Activated naive CD8-positive, alpha-beta T cell treated with anti-CD3 and anti-CD28 coated beads for 36 hours (primary cell): Measurements from ENCODE around the gene OR56B4. TPM values are rescaled to one million over a fixed set of nuclear protein-coding genes. Genes with fewer than 3 reads are reported as not detected.
"Not testable (repeated sequence)": the region's sequence is repeated elsewhere in the genome, so short reads cannot be mapped to it uniquely, and the experiment has no call there.

ENCODE experiments used
- DNase-seq: peaks from one replicate; pipeline ENCODE4 v3.0.0; 2021
- H3K27ac Mint-ChIP-seq: one replicate; pipeline ENCODE4 v1.8.0; 2022; ENCODE audit warnings: mild to moderate bottlenecking, moderate library complexity, mixed read lengths
- H3K27me3 Mint-ChIP-seq: one replicate; pipeline ENCODE4 v1.8.0; 2022; ENCODE audit warnings: mild to moderate bottlenecking, mixed read lengths
- H3K36me3 Mint-ChIP-seq: one replicate; pipeline ENCODE4 v1.8.0; 2021; ENCODE audit warnings: mild to moderate bottlenecking, mixed read lengths
- H3K4me1 Mint-ChIP-seq: one replicate; pipeline ENCODE4 v1.8.0; 2021; ENCODE audit warnings: mixed read lengths
- H3K4me3 Mint-ChIP-seq: one replicate; pipeline ENCODE4 v1.8.0; 2022; ENCODE audit warnings: mild to moderate bottlenecking, moderate library complexity, mixed read lengths
- H3K9me3 Mint-ChIP-seq: one replicate; pipeline ENCODE4 v1.8.0; 2022; ENCODE audit warnings: mixed read lengths
- total RNA-seq, 2 experiments: library from RNA; stranded (reverse); gene quantifications; one replicate each; pipeline ENCODE4 v1.2.3, GENCODE V29; 2021

The OR56B4 gene, protein sequence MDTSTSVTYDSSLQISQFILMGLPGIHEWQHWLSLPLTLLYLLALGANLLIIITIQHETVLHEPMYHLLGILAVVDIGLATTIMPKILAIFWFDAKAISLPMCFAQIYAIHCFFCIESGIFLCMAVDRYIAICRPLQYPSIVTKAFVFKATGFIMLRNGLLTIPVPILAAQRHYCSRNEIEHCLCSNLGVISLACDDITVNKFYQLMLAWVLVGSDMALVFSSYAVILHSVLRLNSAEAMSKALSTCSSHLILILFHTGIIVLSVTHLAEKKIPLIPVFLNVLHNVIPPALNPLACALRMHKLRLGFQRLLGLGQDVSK
- total RNA-seq: not detected

DNA sequence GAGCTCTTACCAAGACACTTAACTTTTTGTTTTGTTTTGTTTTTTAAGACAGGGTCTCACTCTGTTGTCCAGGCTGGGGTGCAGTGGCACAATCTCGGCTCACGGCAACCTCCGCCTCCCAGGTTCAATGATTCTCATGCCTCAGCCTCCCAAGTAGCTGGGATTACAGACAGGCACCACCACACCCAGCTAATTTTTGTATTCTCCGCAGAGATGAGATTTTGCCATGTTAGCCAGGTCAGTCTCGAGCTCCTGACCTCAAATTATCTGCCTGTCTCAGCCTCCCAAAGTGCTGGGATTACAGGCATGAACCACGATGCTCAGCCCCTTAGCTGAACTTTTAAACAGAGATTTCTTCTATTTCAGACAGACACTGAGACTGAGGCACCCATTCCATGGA, at the start of gene OR56B4:
OR56B4 (plus strand) TSS at position 301 of the 400 bp plus-strand sequence; CDS start at position 396, 95 bp downstream.
- H3K36me3 Mint-ChIP-seq, DNase-seq, H3K9me3 Mint-ChIP-seq, H3K4me3 Mint-ChIP-seq, H3K4me1 Mint-ChIP-seq, H3K27ac Mint-ChIP-seq: not testable (repeated sequence)
- peaks cover 19% of the 10 kb centered on the region for H3K27me3 Mint-ChIP-seq

DNA sequence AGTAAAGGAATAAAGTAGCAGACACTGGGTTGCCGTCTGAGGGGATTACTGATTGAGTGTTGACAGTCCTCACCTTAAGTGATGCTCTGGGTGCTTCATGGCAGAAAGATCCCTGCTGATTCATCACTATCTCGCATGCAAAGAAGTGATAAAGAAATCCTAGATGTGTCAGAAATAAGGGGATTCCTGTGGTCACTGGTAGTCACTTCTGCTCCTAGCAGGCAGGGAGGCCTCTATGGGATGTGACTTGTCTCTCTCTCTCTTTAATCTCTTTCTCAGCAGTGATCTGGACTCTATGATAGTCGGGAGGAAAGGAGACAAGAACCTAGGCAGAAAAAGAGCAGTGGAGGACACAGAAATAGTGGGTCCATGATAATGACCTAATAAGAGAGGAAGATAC, 46.0 kb upstream of the OR56B4 start:
- Mint-ChIP-seq H3K27ac (no peak overlapping the region), H3K36me3 (no peaks in the 10 kb centered on the region), H3K9me3 (no peaks in the 10 kb centered on the region), H3K27me3 (peaks cover 11% of the 10 kb centered on the region), H3K4me1 (no peaks in the 10 kb centered on the region), H3K4me3 (no peak overlapping the region)
- DNase-seq: no peak

DNA sequence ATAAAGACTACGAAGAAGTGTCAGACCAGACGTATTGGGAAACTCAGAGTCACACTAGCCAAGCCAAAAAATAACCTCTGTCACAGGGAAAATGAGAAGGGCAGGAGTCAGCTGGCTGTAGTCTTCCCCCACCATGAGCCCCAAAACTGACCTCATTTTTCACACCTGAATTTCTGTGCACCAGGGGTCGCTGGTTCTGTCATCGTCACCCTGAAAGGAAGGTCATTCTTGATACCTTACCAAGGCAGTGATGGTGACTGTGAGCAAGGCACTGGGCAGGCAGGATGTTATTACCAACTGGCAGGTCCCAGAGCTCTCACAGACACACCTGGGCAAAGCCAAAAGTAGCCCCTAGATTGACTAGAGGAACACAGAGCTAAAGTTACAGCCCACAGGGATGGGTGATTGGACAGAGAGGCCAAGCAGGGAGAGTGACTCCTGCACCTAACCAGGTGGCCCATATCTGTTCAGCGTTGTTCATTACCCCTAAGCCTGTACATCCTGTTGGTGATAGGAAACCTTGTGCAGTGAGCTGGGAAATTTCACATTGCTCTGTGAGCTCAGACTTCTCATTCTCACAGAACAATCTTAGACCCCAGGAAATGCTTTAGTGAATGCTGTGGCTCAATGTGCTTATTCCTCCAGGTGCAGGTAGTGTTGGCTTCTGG, 44.7 kb upstream of the OR56B4 start:
- no peaks in the 10 kb centered on the region for H3K36me3 Mint-ChIP-seq
- no peak for DNase-seq
- H3K4me1 Mint-ChIP-seq: no peaks in the 10 kb centered on the region
- no peaks in the 10 kb centered on the region for H3K9me3 Mint-ChIP-seq
- H3K4me3 Mint-ChIP-seq: no peak overlapping the region
- no peak overlapping the region for H3K27ac Mint-ChIP-seq
- H3K27me3 Mint-ChIP-seq: peaks cover 14% of the 10 kb centered on the region

DNA sequence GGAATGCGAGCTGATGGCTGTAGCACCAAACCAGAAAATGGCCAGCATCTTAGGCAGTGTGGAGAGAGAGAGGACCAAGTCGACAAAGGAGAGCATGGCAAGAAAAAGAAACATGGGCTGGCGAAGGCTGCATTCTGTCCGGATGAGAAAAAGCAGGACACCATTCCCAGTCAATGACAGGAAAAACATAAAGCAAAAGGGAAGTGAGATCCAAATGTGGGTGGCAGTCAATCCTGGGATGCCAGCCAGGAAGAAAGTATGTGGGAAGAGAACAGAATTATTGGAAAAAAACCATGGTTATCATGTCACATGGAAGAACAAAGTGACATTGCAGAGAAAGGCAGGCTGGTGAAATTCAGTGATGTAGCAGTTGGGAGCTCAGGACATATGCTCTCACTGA, 40.0 kb upstream of the OR56B4 start:
- Mint-ChIP-seq H3K27me3 (peaks cover 11% of the 10 kb centered on the region), H3K36me3 (no peaks in the 10 kb centered on the region), H3K9me3 (no peaks in the 10 kb centered on the region), H3K4me3 (no peak overlapping the region), H3K27ac (no peak overlapping the region), H3K4me1 (no peaks in the 10 kb centered on the region)
- no peak for DNase-seq

DNA sequence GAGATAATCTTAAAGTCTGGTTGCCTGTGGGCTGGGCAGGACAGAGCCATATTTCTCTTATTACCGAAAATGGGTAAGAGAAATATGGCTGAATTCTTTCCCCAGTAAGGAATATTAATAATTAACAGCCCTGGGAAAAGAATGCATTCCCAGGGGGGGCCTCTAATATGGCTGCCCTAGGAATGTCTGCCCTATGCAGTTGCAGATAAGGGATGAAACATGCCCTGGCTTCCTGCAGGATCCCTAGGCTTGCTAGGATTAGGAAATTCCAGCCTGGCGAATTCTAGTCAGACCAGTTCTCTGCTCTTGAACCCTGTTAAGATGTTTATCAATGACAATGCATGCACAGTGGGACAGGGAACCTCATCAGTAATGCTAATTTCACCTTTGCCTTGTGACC, 31.0 kb upstream of the OR56B4 start:
- not testable (repeated sequence) for H3K27ac Mint-ChIP-seq, H3K4me1 Mint-ChIP-seq

DNA sequence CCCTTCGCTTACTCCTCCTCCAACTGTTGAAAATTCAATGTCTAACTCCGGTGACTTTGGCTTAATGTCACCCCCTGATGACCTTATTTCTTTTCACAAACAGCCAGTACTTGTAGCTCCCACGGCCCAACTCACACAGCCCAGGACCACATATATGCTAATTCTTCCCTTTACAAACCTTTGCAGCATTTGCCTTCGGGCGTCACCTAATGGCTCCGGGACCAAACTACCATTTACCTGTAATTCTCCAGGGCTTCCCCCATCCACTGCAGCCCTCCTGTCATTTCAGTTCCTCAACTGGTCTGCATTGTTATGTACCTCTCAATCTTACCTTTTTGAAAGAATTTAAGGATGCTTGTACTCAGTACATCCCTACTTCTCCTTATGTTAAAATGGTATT, 29.8 kb upstream of the OR56B4 start:
- DNase-seq: no peak
- Mint-ChIP-seq H3K4me1 (no peaks in the 10 kb centered on the region), H3K9me3 (peaks cover 9% of the 10 kb centered on the region), H3K4me3 (no peak overlapping the region), H3K27ac (no peak overlapping the region), H3K27me3 (peaks cover 18% of the 10 kb centered on the region), H3K36me3 (no peaks in the 10 kb centered on the region)

More for the DNA sequence above, 31.0 kb upstream of the OR56B4 start:
- H3K36me3 Mint-ChIP-seq, DNase-seq, H3K4me3 Mint-ChIP-seq, H3K9me3 Mint-ChIP-seq: not testable (repeated sequence)
- H3K27me3 Mint-ChIP-seq: peaks cover 18% of the 10 kb centered on the region

DNA sequence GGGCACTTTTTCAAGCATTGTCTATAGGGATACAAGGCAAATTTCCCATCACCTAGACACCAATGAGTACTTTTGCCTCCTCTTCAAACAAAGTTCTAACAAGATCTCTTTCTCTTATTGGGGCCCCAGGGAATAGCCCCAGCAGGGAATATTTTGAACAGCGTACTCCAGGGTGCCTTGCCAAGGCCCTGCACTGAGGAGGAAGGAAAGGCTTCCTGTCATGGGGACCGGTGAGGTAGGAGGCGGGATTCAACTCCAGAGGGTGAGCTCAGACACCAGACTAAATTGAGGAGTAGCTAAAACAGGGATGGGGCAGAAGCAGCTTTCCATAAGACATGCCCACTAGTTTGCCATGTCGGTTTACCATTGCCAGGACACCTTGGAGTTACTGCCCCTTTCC, 28.0 kb upstream of the OR56B4 start:
- Mint-ChIP-seq H3K4me3 (no peak overlapping the region), H3K36me3 (no peaks in the 10 kb centered on the region), H3K4me1 (no peaks in the 10 kb centered on the region), H3K27me3 (peaks cover 9% of the 10 kb centered on the region), H3K9me3 (peaks cover 11% of the 10 kb centered on the region), H3K27ac (no peak overlapping the region)
- no peak for DNase-seq

DNA sequence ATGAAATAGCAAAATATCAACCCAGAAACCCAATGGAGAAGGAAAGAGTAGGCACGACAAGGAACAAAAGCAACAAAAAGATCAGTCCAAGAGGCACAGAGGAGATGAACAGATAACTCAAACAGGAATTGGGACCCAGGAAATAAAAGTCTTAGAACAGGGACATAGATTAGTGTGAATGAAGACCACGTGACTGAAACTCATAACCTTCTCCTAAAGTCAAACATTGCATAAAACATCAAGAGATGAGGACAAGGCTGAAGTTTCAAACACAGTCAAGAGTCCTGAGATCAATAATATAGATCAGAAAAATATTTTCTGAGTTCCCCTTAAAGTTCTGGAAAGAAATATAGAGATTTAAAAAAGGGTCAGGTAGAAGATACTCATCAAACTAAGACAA, 24.4 kb upstream of the OR56B4 start:
- H3K4me1 Mint-ChIP-seq: no peaks in the 10 kb centered on the region
- no peak for DNase-seq
- H3K36me3 Mint-ChIP-seq: no peaks in the 10 kb centered on the region
- H3K27me3 Mint-ChIP-seq: peaks cover 7% of the 10 kb centered on the region
- peaks cover 2% of the 10 kb centered on the region for H3K9me3 Mint-ChIP-seq
- no peak overlapping the region for H3K27ac Mint-ChIP-seq
- H3K4me3 Mint-ChIP-seq: no peak overlapping the region

DNA sequence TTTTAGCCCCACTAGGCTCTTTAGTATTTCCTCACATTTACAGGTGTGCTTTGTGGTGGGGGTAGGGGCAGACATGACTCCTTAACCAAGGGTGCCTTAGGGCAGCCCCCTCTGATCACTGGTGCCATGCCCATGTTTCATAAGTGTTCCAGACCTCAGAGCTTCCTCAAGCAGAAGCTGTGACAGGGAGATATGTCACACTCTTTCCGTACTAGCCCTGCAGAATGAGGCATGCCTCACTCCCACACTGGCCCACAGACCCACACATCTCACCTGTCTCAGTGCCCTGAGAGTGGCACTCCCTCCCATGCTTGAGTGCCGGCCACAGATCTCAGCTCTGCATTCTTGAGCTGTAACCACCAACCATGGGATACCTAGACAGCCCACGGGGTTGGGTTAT, 22.9 kb upstream of the OR56B4 start:
- H3K4me3 Mint-ChIP-seq: no peak overlapping the region
- H3K9me3 Mint-ChIP-seq: peaks cover 2% of the 10 kb centered on the region
- H3K4me1 Mint-ChIP-seq: no peaks in the 10 kb centered on the region
- H3K36me3 Mint-ChIP-seq: no peaks in the 10 kb centered on the region
- no peak for DNase-seq
- no peak overlapping the region for H3K27ac Mint-ChIP-seq
- no peaks in the 10 kb centered on the region for H3K27me3 Mint-ChIP-seq

DNA sequence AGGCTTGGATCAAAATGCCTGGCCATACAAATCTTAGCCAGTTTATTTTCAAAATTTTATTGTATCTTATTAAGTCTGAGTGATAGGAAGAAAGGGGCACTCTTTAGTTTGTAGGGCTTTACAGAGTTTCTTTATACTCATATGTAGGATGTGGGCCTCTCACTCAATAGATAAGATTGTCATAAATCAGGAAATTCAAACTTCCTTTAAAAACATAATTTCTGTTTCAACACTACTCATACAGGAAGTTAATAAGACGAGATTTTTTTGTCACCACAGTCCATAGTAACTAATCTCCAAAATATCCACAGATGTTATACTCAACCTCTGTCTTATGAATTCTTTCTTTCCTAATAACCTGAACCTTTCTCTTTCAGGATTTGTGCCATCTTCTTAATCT, 13.3 kb upstream of the OR56B4 start:
- H3K27me3 Mint-ChIP-seq: peaks cover 5% of the 10 kb centered on the region
- DNase-seq: no peak
- H3K27ac Mint-ChIP-seq: no peak overlapping the region
- H3K9me3 Mint-ChIP-seq: peaks cover 11% of the 10 kb centered on the region
- H3K4me1 Mint-ChIP-seq: peaks cover 7% of the 10 kb centered on the region
- H3K4me3 Mint-ChIP-seq: no peak overlapping the region
- no peaks in the 10 kb centered on the region for H3K36me3 Mint-ChIP-seq

DNA sequence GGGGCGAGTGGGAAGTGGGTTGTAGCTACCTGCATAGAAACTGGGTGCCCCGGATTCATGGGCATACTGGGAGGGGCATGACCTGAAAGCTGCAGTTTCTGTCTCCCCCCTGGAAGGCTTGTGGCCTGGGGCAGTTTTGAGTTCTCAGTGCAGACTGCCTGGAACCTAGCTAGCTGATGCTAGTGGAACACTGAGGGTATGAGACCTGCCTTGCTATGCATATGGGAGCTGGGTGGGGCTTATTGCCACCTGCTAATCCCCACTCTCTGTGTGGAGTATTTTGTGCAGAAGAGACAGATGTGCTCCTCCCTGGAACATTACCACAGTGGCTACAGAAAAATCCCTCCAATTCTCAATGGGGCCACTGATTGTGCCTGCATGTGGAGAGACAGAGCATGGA, 11.7 kb upstream of the OR56B4 start:
- Mint-ChIP-seq H3K27me3 (peaks cover 9% of the 10 kb centered on the region), H3K36me3 (no peaks in the 10 kb centered on the region), H3K9me3 (peaks cover 4% of the 10 kb centered on the region), H3K27ac (no peak overlapping the region), H3K4me1 (peaks cover 13% of the 10 kb centered on the region), H3K4me3 (no peak overlapping the region)
- DNase-seq: no peak

DNA sequence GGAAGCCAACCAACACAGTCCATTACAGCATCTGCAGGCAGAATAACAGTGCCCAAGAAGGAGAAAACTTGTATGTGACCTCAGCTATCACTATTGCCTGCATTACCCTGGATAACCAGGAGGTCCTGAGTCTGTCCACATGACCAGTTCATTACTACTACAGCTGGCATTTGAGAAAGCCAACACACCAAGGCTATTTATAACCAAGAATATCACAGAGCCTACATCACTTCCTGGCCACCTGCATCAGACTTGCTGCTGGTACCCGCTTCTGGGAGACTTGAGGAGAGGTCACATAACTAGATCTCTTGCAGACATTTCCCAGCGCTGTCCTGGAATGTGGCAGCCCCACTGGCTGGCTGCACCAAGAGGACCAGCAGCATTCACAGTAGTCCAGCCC, 11.1 kb upstream of the OR56B4 start:
- H3K27me3 Mint-ChIP-seq: peaks cover 9% of the 10 kb centered on the region
- H3K4me3 Mint-ChIP-seq: no peak overlapping the region
- no peaks in the 10 kb centered on the region for H3K36me3 Mint-ChIP-seq
- H3K4me1 Mint-ChIP-seq: peaks cover 13% of the 10 kb centered on the region
- no peak for DNase-seq
- peaks cover 4% of the 10 kb centered on the region for H3K9me3 Mint-ChIP-seq
- H3K27ac Mint-ChIP-seq: no peak overlapping the region

DNA sequence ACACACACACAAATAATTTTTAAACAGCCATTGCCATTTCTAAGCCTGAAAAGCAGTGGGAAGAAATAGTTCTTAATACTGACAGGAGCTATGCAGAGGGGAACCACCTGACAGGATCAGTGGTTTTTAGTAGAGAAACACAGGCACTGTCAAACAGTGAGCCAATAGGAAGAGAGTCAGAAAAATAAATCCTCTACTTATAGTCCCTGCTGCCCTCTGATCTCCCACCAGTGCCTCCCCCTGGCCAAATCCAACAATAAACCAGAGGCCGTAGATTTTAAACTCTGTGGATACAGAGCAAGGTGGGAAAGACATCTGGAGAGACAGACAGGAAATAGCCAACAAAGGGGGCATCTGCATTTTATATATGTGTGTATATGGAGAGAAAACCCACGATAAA, 7.9 kb upstream of the OR56B4 start:
- H3K4me3 Mint-ChIP-seq: no peak overlapping the region
- no peaks in the 10 kb centered on the region for H3K36me3 Mint-ChIP-seq
- H3K9me3 Mint-ChIP-seq: no peaks in the 10 kb centered on the region
- no peak overlapping the region for H3K27ac Mint-ChIP-seq
- H3K27me3 Mint-ChIP-seq: peaks cover 7% of the 10 kb centered on the region
- peaks cover 8% of the 10 kb centered on the region for H3K4me1 Mint-ChIP-seq
- DNase-seq: no peak

DNA sequence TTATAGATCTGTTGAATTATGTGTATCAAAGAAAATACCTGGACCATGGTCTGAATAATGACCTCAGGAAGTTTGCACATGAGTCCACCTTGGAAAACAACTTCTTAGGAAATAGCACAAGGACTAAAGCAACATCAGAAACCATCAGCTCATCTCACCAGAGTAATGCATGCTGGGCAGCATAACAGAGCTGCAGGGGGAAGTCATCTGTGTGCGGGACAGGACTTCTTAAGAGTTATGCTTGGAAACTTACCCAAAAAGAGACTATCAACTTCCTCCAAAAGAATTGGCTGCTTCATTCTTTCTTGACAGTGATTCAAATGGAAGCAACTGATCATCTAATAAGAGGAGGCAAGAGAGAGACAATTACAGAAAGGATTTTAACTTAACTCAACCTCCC, 2.5 kb downstream of the OR56B4 start:
- Mint-ChIP-seq H3K4me3 (no peak overlapping the region), H3K4me1 (no peaks in the 10 kb centered on the region), H3K9me3 (no peaks in the 10 kb centered on the region), H3K27ac (no peak overlapping the region), H3K27me3 (peaks cover 24% of the 10 kb centered on the region), H3K36me3 (no peaks in the 10 kb centered on the region)
- DNase-seq: no peak

DNA sequence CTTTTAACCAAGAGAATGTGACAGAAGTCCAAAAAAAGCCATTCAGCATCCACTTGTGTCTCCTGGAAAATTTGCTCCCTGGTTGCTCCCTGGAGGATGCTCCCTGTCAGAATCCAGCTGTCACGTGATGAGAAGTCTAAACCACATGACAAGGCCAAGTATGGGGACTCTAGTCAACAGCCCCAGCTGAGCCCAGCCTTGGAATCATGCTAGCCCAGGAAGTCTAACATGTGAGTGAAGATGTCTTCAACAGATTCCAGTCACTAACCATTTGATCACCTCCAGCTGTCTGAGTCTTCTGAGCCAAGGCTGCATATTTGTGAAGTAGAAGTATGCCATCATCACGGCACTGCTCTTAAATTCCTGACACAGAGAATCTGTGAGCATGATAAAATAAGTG, 4.2 kb downstream of the OR56B4 start:
- Mint-ChIP-seq H3K4me1 (no peaks in the 10 kb centered on the region), H3K9me3 (no peaks in the 10 kb centered on the region), H3K36me3 (no peaks in the 10 kb centered on the region), H3K27ac (no peak overlapping the region), H3K4me3 (no peak overlapping the region), H3K27me3 (peaks cover 21% of the 10 kb centered on the region)
- no peak for DNase-seq

DNA sequence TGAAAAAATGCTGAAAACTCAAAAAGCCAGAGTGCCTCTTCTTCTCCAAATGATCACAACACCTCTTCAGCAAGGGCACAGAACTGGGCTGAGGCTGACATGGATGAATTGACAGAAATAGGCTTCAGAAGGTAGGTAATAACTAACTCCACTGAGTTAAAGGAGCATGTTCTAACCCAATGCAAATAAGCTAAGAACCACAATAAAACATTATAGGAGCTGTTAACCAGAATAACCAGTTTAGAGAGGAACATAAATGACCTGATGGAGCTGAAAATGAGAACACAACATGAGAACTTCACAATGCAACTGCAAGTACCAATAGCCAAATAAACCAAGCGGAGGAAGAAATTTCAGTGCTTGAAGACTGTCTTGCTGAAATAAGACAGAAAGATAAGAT, 9.2 kb downstream of the OR56B4 start:
- Mint-ChIP-seq H3K4me3 (no peak overlapping the region), H3K27me3 (peaks cover 14% of the 10 kb centered on the region), H3K9me3 (peaks cover 7% of the 10 kb centered on the region), H3K27ac (no peak overlapping the region), H3K4me1 (no peaks in the 10 kb centered on the region), H3K36me3 (peaks cover 2% of the 10 kb centered on the region)
- DNase-seq: no peak
